HG03520 (cell line): ENCODE results near the gene AP2A1.
"Not testable (repeated sequence)": the region's sequence is repeated elsewhere in the genome, so short reads cannot be mapped to it uniquely, and the experiment has no call there.

Experiments used
- ATAC-seq: cut with Tn5 transposase; IDR thresholded peaks from one replicate; pipeline ENCODE4 v1.9.1; 2021; ENCODE audit warnings: mild to moderate bottlenecking, moderate library complexity; ENCODE audit not compliant: unreplicated experiment

Gene AP2A1

DNA sequence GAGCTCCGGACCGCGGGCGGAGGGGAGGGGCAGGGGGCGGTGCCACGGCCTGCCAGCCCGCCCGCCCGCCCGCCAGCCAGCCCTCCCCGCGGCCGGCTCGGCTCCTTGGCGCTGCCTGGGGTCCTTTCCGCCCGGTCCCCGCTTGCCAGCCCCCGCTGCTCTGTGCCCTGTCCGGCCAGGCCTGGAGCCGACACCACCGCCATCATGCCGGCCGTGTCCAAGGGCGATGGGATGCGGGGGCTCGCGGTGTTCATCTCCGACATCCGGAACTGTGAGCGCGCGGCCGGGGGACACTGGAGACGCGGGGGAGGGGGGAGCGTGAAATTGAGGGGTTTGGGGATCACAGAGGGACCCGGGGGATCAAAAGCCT, at the start of gene AP2A1:
Gene AP2A1, plus strand, starts transcription at position 72 of the 370 bp plus-strand sequence. Its CDS starts 133 bp downstream, at position 205.
- no peak for ATAC-seq

GRCh38 chr19:49718511-49718910, 48.3 kb upstream of the AP2A1 start:
- ATAC-seq = no peak

GRCh38 chr19:49718991-49719390, 47.8 kb upstream of the AP2A1 start:
- ATAC-seq = no peak

DNA sequence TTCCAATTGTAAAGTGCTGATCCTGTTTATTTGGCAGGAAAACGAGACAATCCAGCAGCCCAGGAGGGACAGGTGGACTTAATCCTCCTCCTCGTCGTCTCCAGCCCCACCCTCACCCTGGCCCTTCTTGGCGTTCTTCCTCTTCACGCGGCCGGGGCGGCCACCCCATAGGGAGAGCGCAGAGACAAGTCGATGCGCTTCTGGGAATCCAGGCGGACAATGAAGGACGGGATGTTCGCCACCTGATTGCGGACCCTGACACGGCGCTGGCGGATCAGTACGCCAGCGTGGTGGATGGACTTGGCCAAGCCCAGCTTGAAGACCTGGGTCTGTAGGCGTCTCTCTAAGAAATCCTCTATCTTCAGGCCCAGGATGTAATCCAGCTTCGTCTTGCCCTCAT, 47.4 kb upstream of the AP2A1 start:
- ATAC-seq = not testable (repeated sequence)

DNA sequence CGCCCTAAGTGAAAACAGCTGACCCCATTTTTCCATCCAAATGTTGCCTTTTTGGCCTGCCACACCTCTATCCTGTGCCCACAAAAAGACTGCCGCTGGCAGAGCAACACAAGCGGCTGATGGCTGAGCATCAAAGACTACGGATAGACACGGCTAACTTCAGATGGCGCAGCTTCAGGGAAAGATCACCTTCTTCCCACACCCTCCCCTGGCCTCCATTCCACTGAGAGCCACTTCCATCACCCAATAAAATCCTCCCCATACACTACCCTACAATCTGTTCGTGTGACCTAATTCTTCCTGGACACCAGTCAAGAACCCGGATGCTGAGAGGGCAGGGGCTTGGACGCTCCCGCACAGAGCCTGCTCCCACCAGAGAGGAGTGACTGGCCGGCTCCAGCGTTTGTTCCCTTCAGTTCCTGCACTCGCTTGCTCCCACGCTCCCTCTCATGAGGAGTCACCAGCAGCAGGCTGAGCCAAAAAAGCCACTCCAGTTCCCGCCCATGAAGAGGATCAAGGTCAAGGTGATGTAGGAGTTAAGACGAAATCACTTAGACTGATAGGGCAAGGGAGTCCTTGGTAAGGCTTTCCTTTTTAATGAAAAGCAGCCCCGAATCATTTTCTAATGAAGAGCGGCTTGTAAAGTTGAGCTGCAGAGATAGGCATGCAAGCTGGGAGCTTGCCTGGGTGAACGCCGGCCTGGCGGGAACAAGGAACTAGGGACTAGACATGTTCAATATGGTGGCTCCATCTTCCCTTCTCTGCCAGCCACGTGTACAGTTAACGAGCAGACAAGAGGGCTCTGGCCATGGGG, 39.4 kb upstream of the AP2A1 start:
- no peak for ATAC-seq

- ATAC-seq = no peak
Observed at GRCh38 chr19:49730166-49730565, 36.6 kb upstream of the AP2A1 start.

- ATAC-seq = no peak
Observed at GRCh38 chr19:49738268-49738667, 28.5 kb upstream of the AP2A1 start.

GRCh38 chr19:49739098-49739497, 27.7 kb upstream of the AP2A1 start:
- no peak for ATAC-seq

DNA sequence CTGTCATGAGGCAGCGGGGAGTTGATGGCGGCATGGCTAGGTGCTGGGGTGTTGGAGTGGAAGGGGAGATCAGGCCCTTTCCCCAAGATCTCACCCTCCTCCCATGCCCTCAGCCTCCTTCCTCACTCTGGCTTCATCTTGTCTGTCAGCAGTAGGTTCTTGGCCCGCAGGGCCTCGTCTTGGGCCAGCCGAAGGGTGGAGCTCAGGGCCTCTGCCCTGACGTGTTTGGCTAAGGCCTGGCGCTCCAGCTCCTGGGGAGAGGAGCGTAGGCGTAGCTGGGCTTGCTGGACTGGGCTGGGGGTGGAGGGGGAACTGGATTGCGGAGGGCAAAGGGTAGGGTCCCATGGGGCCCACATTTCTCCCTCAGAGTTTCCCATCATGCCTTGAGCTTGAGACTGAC, 26.9 kb upstream of the AP2A1 start:
- ATAC-seq = no peak

DNA sequence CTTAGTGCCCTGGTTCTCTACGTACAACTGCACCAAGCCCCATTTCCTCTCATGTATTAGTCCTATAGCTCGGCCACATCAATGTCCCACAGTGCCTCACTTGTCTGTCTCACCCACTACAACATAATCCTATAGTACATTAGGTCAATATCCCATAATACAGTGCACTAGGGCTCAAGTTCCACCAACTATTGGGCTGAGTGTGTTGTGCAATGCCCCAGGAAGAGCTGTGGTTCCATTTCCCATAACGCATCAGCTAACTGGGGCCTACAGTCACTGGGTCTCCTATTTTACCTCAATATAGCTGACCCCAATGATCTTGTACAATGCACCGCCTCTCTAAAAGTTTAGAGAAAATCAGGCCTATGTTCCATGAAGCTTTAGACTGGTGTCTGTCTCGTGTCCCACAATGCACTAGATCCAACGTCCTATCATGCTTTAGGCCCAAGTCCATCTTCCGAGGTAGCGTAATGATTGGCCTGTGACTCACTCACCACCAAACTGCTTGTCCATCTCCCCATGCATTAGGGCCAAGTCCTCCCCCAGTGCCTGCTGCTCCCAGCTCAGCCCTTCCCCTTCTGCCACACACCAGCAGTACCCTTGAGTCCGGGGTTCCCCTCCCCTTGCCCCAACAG, 25.5 kb upstream of the AP2A1 start:
- ATAC-seq = no peak

DNA sequence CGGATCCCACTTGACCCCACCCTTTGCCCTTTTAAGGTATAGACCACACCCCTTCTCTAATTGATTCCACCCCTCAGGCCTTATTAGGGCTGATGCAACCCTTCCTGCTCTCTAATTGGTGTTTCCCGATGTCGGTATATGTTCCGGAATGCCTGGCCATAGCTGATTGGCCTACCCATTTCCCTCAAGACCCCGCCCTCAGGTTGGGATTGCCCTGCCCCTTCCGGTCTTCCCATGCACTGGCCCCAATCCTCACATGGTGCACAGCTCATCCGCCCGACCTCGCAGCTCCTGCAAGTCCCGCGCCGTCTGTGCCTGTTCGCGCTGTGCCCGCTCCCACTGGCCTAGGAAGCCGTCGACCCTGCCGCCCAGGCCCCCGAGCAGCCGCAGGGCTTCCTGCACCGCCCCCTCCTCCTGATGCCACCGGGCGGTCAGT, 21.8 kb upstream of the AP2A1 start:
- ATAC-seq = no peak

GRCh38 chr19:49746206-49746958, 20.4 kb upstream of the AP2A1 start:
- ATAC-seq = no peak

- ATAC-seq = no peak
Observed at GRCh38 chr19:49749055-49749716, 17.6 kb upstream of the AP2A1 start.

GRCh38 chr19:49749771-49750170, 17.0 kb upstream of the AP2A1 start:
- no peak for ATAC-seq

DNA sequence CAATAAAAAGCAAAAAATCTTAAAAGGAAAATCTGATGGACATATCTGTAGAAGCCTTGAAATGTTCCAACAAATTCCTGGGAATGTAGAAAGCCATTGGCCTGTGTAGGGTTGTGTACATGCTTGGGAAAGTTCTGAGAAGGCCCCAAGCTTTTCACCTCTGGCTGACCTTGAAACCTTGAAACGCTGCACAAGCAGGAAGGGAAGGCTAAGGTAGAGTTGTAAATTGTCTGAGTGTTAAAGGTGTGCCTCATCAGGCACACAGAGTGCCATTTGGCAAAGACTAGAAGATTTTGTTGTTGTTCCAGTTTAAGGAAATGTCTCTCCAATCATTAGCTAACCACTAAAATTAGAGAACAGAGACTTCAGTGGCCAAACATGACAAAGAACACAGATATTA, 14.1 kb upstream of the AP2A1 start:
- ATAC-seq = no peak

- no peak for ATAC-seq
Observed at GRCh38 chr19:49755956-49756355, 10.8 kb upstream of the AP2A1 start.

DNA sequence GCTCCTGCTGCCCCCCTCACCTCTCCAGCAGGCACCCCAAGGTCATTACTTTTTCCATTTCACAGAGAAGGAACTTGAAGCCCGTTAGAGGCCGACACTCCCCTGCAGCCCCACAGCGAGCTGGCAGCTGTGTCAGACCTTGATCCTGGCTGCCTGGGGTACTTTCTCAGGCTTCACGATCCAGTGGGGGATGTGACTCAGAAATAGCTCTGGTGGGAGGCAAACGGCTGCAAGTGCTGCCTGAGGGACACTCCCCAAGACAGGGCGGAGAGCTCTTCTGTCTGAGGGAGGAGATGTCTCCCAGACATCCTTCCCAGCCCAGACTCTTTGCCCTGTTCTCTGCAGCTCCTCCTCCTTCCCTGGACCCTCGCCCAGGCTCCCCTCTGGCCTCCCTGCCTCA, 8.5 kb upstream of the AP2A1 start:
- no peak for ATAC-seq

GRCh38 chr19:49761249-49761624, 5.6 kb upstream of the AP2A1 start:
- ATAC-seq = no peak

DNA sequence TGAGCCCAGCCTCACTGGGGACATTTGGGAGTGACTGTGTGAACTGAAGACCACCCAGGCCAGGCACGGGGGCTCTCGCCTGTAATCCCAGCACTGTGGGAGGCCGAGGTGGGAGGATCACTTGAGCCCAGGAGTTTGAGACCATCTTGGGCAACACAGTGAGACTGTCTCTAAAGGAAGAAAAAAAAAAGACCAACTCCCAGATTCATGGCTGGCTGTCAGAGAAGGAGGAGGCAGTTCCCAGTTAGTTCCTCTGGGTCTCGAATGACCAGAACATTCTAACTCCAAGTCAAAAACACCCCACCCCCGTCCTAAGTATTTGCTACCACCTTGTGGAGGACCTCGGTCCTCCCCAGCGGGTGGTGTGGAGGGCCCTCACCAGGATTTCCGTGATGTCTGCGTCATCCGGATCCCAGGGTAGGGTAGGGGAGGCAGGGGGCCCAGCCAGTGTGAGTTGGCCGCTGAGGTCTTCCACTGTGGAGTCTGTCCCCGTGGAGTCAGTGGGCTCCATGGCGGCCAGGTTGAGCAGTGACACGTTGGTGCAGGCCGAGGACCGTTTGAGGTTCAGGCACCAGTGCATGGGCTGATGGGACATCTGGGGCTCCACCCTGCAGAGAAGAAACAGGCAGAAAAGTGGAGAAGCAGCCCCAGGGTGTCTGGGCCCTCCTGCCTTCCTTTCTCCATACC, 5.0 kb upstream of the AP2A1 start:
- no peak for ATAC-seq

DNA sequence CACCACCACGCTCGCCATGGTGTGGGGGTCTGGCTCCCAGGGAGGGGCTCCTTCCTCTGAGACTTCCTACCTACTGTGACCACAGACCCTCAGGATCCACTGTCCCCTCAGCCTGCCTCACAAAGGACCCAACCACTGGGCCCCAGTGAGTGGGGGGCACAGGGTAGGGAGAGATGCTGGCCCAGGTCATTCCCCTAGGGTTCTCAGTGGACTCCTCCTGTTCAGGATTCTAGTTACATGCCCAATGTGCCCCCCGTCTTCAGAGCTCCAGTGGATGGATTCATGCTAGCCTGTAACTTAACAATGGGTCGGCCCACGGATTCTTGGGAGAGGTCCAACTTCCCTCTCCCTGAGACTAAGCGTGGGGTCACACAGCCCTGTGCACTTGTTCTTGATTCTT, 3.6 kb upstream of the AP2A1 start, which contains the start of gene TSKS:
Gene TSKS, minus strand, starts transcription at position 77 of the 400 bp plus-strand sequence. Its CDS starts 59 bp downstream, at position 18.
- ATAC-seq = no peak

DNA sequence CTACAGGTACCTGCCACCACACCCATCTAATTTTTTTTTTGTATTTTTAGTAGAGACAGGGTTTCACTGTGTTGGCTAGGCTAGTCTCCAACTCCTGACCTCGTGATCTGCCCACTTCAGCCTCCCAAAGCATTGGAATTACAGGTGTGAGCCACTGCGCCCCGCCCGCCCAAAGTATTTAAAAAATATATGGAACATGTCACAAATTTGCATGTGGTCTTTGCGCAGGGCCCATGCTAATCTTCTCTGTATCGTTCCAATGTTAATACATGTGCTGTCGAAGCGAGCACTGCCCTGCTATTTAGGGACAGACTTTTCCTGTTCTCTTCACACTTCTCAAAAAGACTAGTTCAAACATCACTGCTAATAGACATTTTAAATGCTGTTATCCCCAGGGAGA, 2.5 kb upstream of the AP2A1 start:
- no peak for ATAC-seq
